ENCODE measurements around the gene CLCNKB. TPM values are rescaled to one million over a fixed set of nuclear protein-coding genes. Genes with fewer than 3 reads are reported as not detected.

The CLCNKB gene
- total RNA-seq, 1 donor from 2014 or later, result 0.59 TPM

GRCh38 chr1:16083486-16083885 is 39.9 kb downstream of the CLCNKB start:
- Mint-ChIP-seq H3K9me3 (ENCODE audit: unreplicated experiment) (no peaks in the 10 kb centered on the region), H3K36me3 (ENCODE audit: low read depth, unreplicated experiment) (no peaks in the 10 kb centered on the region), H3K27me3 (ENCODE audit: unreplicated experiment) (peaks cover 3% of the 10 kb centered on the region), H3K27ac (ENCODE audit: unreplicated experiment) (no peak overlapping the region), H3K4me1 (ENCODE audit: unreplicated experiment) (peaks cover 13% of the 10 kb centered on the region), H3K4me3 (ENCODE audit: unreplicated experiment) (no peak overlapping the region)
- DNase-seq (ENCODE audit: low spot score), result no peak
- TF ChIP-seq CTCF (IDR thresholded peaks at IDR 0.05; ENCODE audit: unreplicated experiment), result no peak

GRCh38 chr1:16085522-16085921 is 41.9 kb downstream of the CLCNKB start:
- H3K36me3 Mint-ChIP-seq (ENCODE audit: low read depth, unreplicated experiment), result no peaks in the 10 kb centered on the region

GRCh38 chr1:16087733-16088132 is 44.2 kb downstream of the CLCNKB start:
- Mint-ChIP-seq H3K36me3 (ENCODE audit: low read depth, unreplicated experiment) (no peaks in the 10 kb centered on the region), H3K9me3 (ENCODE audit: unreplicated experiment) (no peaks in the 10 kb centered on the region), H3K27ac (ENCODE audit: unreplicated experiment) (no peak overlapping the region), H3K4me1 (ENCODE audit: unreplicated experiment) (peaks cover 17% of the 10 kb centered on the region), H3K27me3 (ENCODE audit: unreplicated experiment) (peaks cover 5% of the 10 kb centered on the region), H3K4me3 (ENCODE audit: unreplicated experiment) (no peak overlapping the region)
- no peak for DNase-seq (ENCODE audit: low spot score)
- no peak for TF ChIP-seq CTCF (IDR thresholded peaks at IDR 0.05; ENCODE audit: unreplicated experiment)

More at GRCh38 chr1:16085522-16085921, 41.9 kb downstream of the CLCNKB start:
- DNase-seq (ENCODE audit: low spot score), result no peak
- Mint-ChIP-seq H3K4me1 (ENCODE audit: unreplicated experiment) (peaks cover 17% of the 10 kb centered on the region), H3K27me3 (ENCODE audit: unreplicated experiment) (peaks cover 5% of the 10 kb centered on the region), H3K4me3 (ENCODE audit: unreplicated experiment) (no peak overlapping the region), H3K27ac (ENCODE audit: unreplicated experiment) (no peak overlapping the region), H3K9me3 (ENCODE audit: unreplicated experiment) (no peaks in the 10 kb centered on the region)
- no peak for TF ChIP-seq CTCF (IDR thresholded peaks at IDR 0.05; ENCODE audit: unreplicated experiment)

GRCh38 chr1:16088351-16088911 is 44.8 kb downstream of the CLCNKB start:
- Mint-ChIP-seq H3K4me1 (ENCODE audit: unreplicated experiment) (peaks cover 15% of the 10 kb centered on the region), H3K36me3 (ENCODE audit: low read depth, unreplicated experiment) (no peaks in the 10 kb centered on the region), H3K9me3 (ENCODE audit: unreplicated experiment) (no peaks in the 10 kb centered on the region), H3K27ac (ENCODE audit: unreplicated experiment) (no peak overlapping the region), H3K27me3 (ENCODE audit: unreplicated experiment) (peaks cover 7% of the 10 kb centered on the region), H3K4me3 (ENCODE audit: unreplicated experiment) (no peak overlapping the region)
- no peak for DNase-seq (ENCODE audit: low spot score)
- TF ChIP-seq CTCF (IDR thresholded peaks at IDR 0.05; ENCODE audit: unreplicated experiment), result no peak

GRCh38 chr1:16088996-16089395 is 45.4 kb downstream of the CLCNKB start:
- no peak for DNase-seq (ENCODE audit: low spot score)
- no peaks in the 10 kb centered on the region for H3K9me3 Mint-ChIP-seq (ENCODE audit: unreplicated experiment)
- no peak overlapping the region for H3K4me3 Mint-ChIP-seq (ENCODE audit: unreplicated experiment)
- TF ChIP-seq CTCF (IDR thresholded peaks at IDR 0.05; ENCODE audit: unreplicated experiment), result no peak
- H3K4me1 Mint-ChIP-seq (ENCODE audit: unreplicated experiment), result peaks cover 15% of the 10 kb centered on the region
- peaks cover 7% of the 10 kb centered on the region for H3K27me3 Mint-ChIP-seq (ENCODE audit: unreplicated experiment)
- no peak overlapping the region for H3K27ac Mint-ChIP-seq (ENCODE audit: unreplicated experiment)
- H3K36me3 Mint-ChIP-seq (ENCODE audit: low read depth, unreplicated experiment), result no peaks in the 10 kb centered on the region

Measured in endothelial cell (in vitro differentiated cells).